NT2/D1 (cell line): ENCODE data around the gene ITGB5.

Experiments used
- SUZ12 ChIP-seq: IDR thresholded peaks from 2 replicates; pipeline ENCODE4 v1.6.1; 2011; ENCODE audit not compliant: insufficient read length, insufficient read depth; ENCODE audit errors: extremely low read depth
- YY1 ChIP-seq: IDR thresholded peaks from 2 replicates; pipeline ENCODE4 v1.6.1; 2011; ENCODE audit not compliant: insufficient read length, insufficient read depth
- ZNF274 ChIP-seq: IDR thresholded peaks from 2 replicates; pipeline ENCODE4 v1.6.1; 2011; ENCODE audit warnings: mild to moderate bottlenecking, low read depth, low read length

DNA sequence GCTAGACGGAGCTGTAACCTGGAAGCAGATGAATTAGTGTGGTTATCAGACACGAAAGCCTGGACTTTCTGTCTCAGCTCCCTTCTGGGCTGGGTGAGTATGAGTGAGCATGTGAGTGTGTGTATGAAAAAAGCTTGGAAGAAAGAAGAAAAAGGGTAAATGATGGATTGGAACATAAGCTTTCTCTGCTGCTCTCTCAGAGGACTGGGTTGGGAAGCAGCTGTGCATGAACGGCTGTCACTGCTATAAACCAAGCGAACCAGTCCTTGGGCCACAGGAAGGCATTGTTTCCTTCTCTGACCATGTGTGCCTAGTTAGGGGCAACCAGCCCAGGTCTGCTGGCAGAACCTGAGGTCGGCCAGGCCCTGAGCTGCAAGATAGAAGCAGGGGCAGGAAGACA, 119.9 kb downstream of the ITGB5 start:
- TF ChIP-seq ZNF274 (no peak), YY1 (no peak), SUZ12 (no peak)
